Left ventricle myocardium superior (tissue), 1 donor: ENCODE results near the gene TMEM30B. TPM values are rescaled to one million over a fixed set of nuclear protein-coding genes. Genes with fewer than 3 reads are reported as not detected.
"Not testable (repeated sequence)": the region's sequence is repeated elsewhere in the genome, so short reads cannot be mapped to it uniquely, and the experiment has no call there.

Experiments used
- ATAC-seq: fragments of 200-7000 bp; cut with Tn5 transposase; one replicate; pipeline ENCODE4 v1.9.1; 2020; ENCODE audit warnings: mild to moderate bottlenecking, moderate library complexity
- DNase-seq: peaks from one replicate; pipeline ENCODE4 v3.0.0-alpha.2; 2020
- intact Hi-C: fragments of 100-400 bp; cut with micrococcal nuclease; formaldehyde crosslinking; loops from one replicate; pipeline ENCODE4 v1.11.0; 2022
- long read RNA-seq: library from polyadenylated mRNA; unstranded; transcript quantifications from one replicate; pipeline ENCODE4 v2.0.0, GENCODE V29; 2021
- total RNA-seq: library from RNA; stranded (reverse); fragmentation: NEBNext Ultra II Directional; extraction: Animal tissue kit (Norgen Biotek cat#: 25700); gene quantifications from one replicate; pipeline ENCODE4 v1.2.1, GENCODE V29; 2021
- donor health status: DM: no; HTN: yes; CAD: no; lungs with severe emphysema.

Gene TMEM30B
- total RNA-seq = 0.42 TPM
- long read RNA-seq = 0 reads

GRCh38 chr14:61281186-61281947 is at the start of gene TMEM30B:
TMEM30B (minus strand) TSS chr14:61281338; CDS start chr14:61281147, 191 bp downstream.
- intact Hi-C loops = loop anchor here (10.0 kb wide), 1 partner anchor 853 kb away; no protein-coding TSS in a partner anchor
- DNase-seq (no peak), ATAC-seq (no peak)

GRCh38 chr14:61330511-61330910 is 49.4 kb upstream of the TMEM30B start:
- DNase-seq = no peak
- intact Hi-C loops = no loop called here
- no peak for ATAC-seq

GRCh38 chr14:61329478-61330051 is 48.4 kb upstream of the TMEM30B start:
- DNase-seq (no peak), ATAC-seq (peak; percentile 33)
- intact Hi-C loops = no loop called here

GRCh38 chr14:61328626-61329262 is 47.6 kb upstream of the TMEM30B start:
- DNase-seq (no peak), ATAC-seq (no peak)
- intact Hi-C loops = no loop called here

- ATAC-seq = peak; percentile 80
- intact Hi-C loops = no loop called here
Measured at GRCh38 chr14:61326847-61327246, 45.7 kb upstream of the TMEM30B start.

GRCh38 chr14:61326146-61326545 is 45.0 kb upstream of the TMEM30B start:
- no peak for DNase-seq
- intact Hi-C loops = no loop called here
- ATAC-seq = no peak

More at GRCh38 chr14:61326847-61327246, 45.7 kb upstream of the TMEM30B start:
- DNase-seq = peak; percentile 76

GRCh38 chr14:61325166-61325565 is 44.0 kb upstream of the TMEM30B start:
- DNase-seq = no peak
- intact Hi-C loops = no loop called here
- ATAC-seq = no peak

- DNase-seq (no peak), ATAC-seq (no peak)
- intact Hi-C loops = no loop called here
Measured at GRCh38 chr14:61323970-61324369, 42.8 kb upstream of the TMEM30B start.

GRCh38 chr14:61322799-61323290 is 41.7 kb upstream of the TMEM30B start:
- no peak for DNase-seq
- no peak for ATAC-seq
- intact Hi-C loops = no loop called here

- peak; percentile 57 for DNase-seq
Measured at GRCh38 chr14:61322011-61322798, 41.1 kb upstream of the TMEM30B start.

GRCh38 chr14:61321385-61322010 is 40.4 kb upstream of the TMEM30B start, which contains the start of gene PRKCH:
PRKCH (plus strand) TSS chr14:61321579; CDS start chr14:61322102, 523 bp downstream.
- intact Hi-C loops = no loop called here
- DNase-seq (peak; percentile 82), ATAC-seq (peak; percentile 85)

More at GRCh38 chr14:61322011-61322798, 41.1 kb upstream of the TMEM30B start:
- intact Hi-C loops = no loop called here
- ATAC-seq = peak; percentile 36

GRCh38 chr14:61320806-61321384 is 39.8 kb upstream of the TMEM30B start:
- DNase-seq = peak; percentile 38

GRCh38 chr14:61320170-61320569 is 39.0 kb upstream of the TMEM30B start:
- intact Hi-C loops, ATAC-seq, DNase-seq: not testable (repeated sequence)

More at GRCh38 chr14:61320806-61321384, 39.8 kb upstream of the TMEM30B start:
- intact Hi-C loops = no loop called here
- ATAC-seq = peak; percentile 39

- DNase-seq (no peak), ATAC-seq (no peak)
- intact Hi-C loops = no loop called here
Measured at GRCh38 chr14:61319706-61320105, 38.6 kb upstream of the TMEM30B start.

- no peak for ATAC-seq
- no peak for DNase-seq
- intact Hi-C loops = no loop called here
Measured at GRCh38 chr14:61319086-61319485, 37.9 kb upstream of the TMEM30B start.

GRCh38 chr14:61315313-61315712 is 34.2 kb upstream of the TMEM30B start:
- DNase-seq = no peak
- no peak for ATAC-seq
- intact Hi-C loops = no loop called here

GRCh38 chr14:61308701-61309100 is 27.6 kb upstream of the TMEM30B start:
- not testable (repeated sequence) for ATAC-seq, DNase-seq
- intact Hi-C loops = loop anchor here (10.0 kb wide), 1 partner anchor 146 kb away; no protein-coding TSS in a partner anchor

GRCh38 chr14:61308198-61308597 is 27.1 kb upstream of the TMEM30B start:
- ATAC-seq = peak; percentile 61
- intact Hi-C loops = loop anchor here (10.0 kb wide), 1 partner anchor 147 kb away; no protein-coding TSS in a partner anchor

More at GRCh38 chr14:61308198-61308597, 27.1 kb upstream of the TMEM30B start:
- no peak for DNase-seq
